Natural killer cell (primary cell): ENCODE results near the gene RND1. TPM values are rescaled to one million over a fixed set of nuclear protein-coding genes. Genes with fewer than 3 reads are reported as not detected.
"Not testable (repeated sequence)": the region's sequence is repeated elsewhere in the genome, so short reads cannot be mapped to it uniquely, and the experiment has no call there.

Experiments used
- ATAC-seq, 3 donors: fragments of 150-1000 bp in 2 of 3; fragments of 200-7000 bp in 1 of 3; cut with Tn5 transposase; 1 replicate in 1 of 3; 2 replicates in 2 of 3; pipeline ENCODE4 v1.10.0; 2021; ENCODE audit warnings: mild to moderate bottlenecking in 2 of 3, moderate library complexity in 2 of 3
- DNase-seq, 2 donors: peaks; one replicate each; pipeline versions ENCODE4 v3.0.0 to v3.0.0-alpha.2; 2013 to 2021; ENCODE audit warnings: mixed read lengths in 1 of 2
- H3K27ac ChIP-seq: one replicate; pipeline ENCODE4 v1.5.1; 2013; ENCODE audit warnings: mild to moderate bottlenecking, low read length
- H3K27me3 ChIP-seq: one replicate; pipeline ENCODE4 v1.6.1; 2013; ENCODE audit warnings: low read length; ENCODE audit not compliant: control insufficient read depth, insufficient read depth
- H3K36me3 ChIP-seq: one replicate; pipeline ENCODE4 v1.6.1; 2013; ENCODE audit warnings: low read length; ENCODE audit not compliant: control insufficient read depth, insufficient read depth
- H3K4me1 ChIP-seq: one replicate; pipeline ENCODE4 v1.6.1; 2013; ENCODE audit warnings: low read length; ENCODE audit not compliant: control insufficient read depth, insufficient read depth
- H3K4me3 ChIP-seq: one replicate; pipeline ENCODE4 v1.5.1; 2013; ENCODE audit warnings: low read length
- H3K9me3 ChIP-seq: one replicate; pipeline ENCODE4 v1.6.1; 2013; ENCODE audit warnings: low read length; ENCODE audit not compliant: control insufficient read depth, insufficient read depth
- H3K27ac Mint-ChIP-seq, 2 donors: one replicate each; pipeline ENCODE4 v1.8.0; 2022; ENCODE audit warnings: mild to moderate bottlenecking in 2 of 2, mixed read lengths in 2 of 2, moderate library complexity in 1 of 2
- H3K27me3 Mint-ChIP-seq, 2 donors: one replicate each; pipeline ENCODE4 v1.8.0; 2022; ENCODE audit warnings: low read depth in 2 of 2, mixed read lengths in 2 of 2
- H3K36me3 Mint-ChIP-seq: one replicate; pipeline ENCODE4 v1.8.0; 2022; ENCODE audit warnings: mixed read lengths
- H3K4me1 Mint-ChIP-seq, 2 donors: one replicate each; pipeline ENCODE4 v1.8.0; 2022; ENCODE audit warnings: mixed read lengths in 2 of 2
- H3K4me3 Mint-ChIP-seq: one replicate; pipeline ENCODE4 v1.8.0; 2022; ENCODE audit warnings: mild to moderate bottlenecking, moderate library complexity, mixed read lengths
- H3K9me3 Mint-ChIP-seq, 2 donors: one replicate each; pipeline ENCODE4 v1.8.0; 2022; ENCODE audit warnings: mixed read lengths in 2 of 2
- CTCF ChIP-seq: fragments of 200-600 bp; IDR thresholded peaks from one replicate; pipeline ENCODE4 v1.8.0; 2022; ENCODE audit warnings: antibody characterized with exemption
- WGBS: methylation state at CpG from one replicate; pipeline ENCODE4 v1.1.7; 2013; ENCODE audit warnings: missing lambda C conversion rate; ENCODE audit not compliant: insufficient coverage; 5-methylcytosine and 5-hydroxymethylcytosine counted together
- intact Hi-C: fragments of 100-400 bp; cut with micrococcal nuclease; formaldehyde crosslinking; loops from one replicate; pipeline ENCODE4 v1.14.2; 2022
- total RNA-seq, 4 donors: library from RNA; stranded (reverse); fragments of 120-200 nt in 1 of 4; gene quantifications; one replicate each; pipeline versions ENCODE4 v1.2.3 to v1.2.4, GENCODE V29; 2013 to 2022

Gene RND1
- 1 to 10 TPM; 1.7 to 6.8 (median 5.6) TPM for total RNA-seq
- total RNA-seq (2013) = 0.68 TPM

DNA sequence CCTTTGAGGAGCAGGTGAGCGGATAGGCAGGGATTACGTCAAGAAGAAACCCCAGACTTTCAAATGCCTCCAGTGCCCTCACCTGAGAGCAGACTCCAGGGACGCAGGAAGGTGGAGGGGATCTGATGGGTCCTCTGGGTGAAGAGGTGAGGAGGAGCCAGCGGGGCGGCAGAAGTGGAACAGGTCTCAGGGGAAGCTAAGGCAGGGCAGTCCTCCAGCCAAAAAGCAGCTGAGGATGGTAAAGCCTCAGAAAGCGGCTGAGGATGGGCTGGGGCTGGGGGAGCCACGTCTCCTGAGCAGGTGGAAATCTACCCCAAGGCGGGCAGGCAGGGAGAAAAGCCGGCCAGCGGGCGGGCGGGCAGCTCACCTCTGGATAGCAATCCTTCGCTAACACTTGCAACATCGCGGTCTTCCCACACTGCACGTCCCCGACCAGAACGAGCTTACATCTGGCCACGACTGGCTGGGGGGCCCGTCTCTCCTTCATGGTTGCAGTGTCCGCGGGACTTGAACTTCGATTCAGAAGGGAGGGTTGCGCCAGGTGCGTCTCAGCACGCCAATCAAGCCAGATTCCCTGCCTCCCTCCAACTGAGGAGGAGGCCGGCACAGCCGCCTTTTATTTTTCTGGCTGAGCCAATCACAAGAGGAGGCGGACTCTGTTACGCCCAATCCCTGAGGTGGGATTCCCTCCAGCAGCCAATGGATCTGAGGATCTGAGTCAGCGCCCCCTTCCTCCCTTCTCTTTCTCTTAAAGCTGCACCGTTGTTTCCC lies at the start of gene RND1:
RND1 (minus strand) TSS at position 590 of the 771 bp plus-strand sequence; CDS start at position 487, 103 bp downstream.
- no peaks in the 10 kb centered on the region for H3K36me3 Mint-ChIP-seq
- H3K27me3 Mint-ChIP-seq = peaks cover 32 to 45% of the 10 kb centered on the region in 2 donors
- H3K27me3 ChIP-seq = peaks cover 22% of the 10 kb centered on the region
- no peaks in the 10 kb centered on the region for H3K9me3 Mint-ChIP-seq
- no peaks in the 10 kb centered on the region for H3K9me3 ChIP-seq
- ATAC-seq (peak; percentile 94 to 97 (median 95)), DNase-seq (peak; percentile 70 to 95)
- H3K4me3 Mint-ChIP-seq = peak within 1 kb of the TSS; percentile 96
- peaks cover 17 to 24% of the 10 kb centered on the region in 2 donors for H3K4me1 Mint-ChIP-seq
- H3K36me3 ChIP-seq = no peaks in the 10 kb centered on the region
- H3K27ac Mint-ChIP-seq = peak within 1 kb of the TSS; percentile 80
- peak within 1 kb of the TSS; percentile 60 for H3K4me3 ChIP-seq
- no peak for TF ChIP-seq CTCF
- peaks cover 24% of the 10 kb centered on the region for H3K4me1 ChIP-seq
- H3K27ac ChIP-seq = peak within 1 kb of the TSS; percentile 39
- intact Hi-C loops = loop anchor here (2.0 kb wide), 2 partner anchors 13 to 67 kb away; partner anchors contain the start of gene DDX23
- WGBS = 3% methylated on average over 32 of the region's 32 CpGs

GRCh38 chr12:48910196-48910595 lies 44.5 kb upstream of the RND1 start:
- ATAC-seq = no peak
- intact Hi-C loops = no loop called here
- DNase-seq = no peak
- no peaks in the 10 kb centered on the region for H3K4me1 ChIP-seq
- Mint-ChIP-seq H3K27ac (no peak overlapping the region), H3K4me3 (no peak overlapping the region), H3K9me3 (no peaks in the 10 kb centered on the region), H3K27me3 (no peaks in the 10 kb centered on the region), H3K4me1 (no peaks in the 10 kb centered on the region), H3K36me3 (no peaks in the 10 kb centered on the region)
- H3K9me3 ChIP-seq = no peaks in the 10 kb centered on the region
- no peaks in the 10 kb centered on the region for H3K27me3 ChIP-seq
- no peak for TF ChIP-seq CTCF
- H3K4me3 ChIP-seq = no peak overlapping the region
- H3K27ac ChIP-seq = no peak overlapping the region
- no peaks in the 10 kb centered on the region for H3K36me3 ChIP-seq

DNA sequence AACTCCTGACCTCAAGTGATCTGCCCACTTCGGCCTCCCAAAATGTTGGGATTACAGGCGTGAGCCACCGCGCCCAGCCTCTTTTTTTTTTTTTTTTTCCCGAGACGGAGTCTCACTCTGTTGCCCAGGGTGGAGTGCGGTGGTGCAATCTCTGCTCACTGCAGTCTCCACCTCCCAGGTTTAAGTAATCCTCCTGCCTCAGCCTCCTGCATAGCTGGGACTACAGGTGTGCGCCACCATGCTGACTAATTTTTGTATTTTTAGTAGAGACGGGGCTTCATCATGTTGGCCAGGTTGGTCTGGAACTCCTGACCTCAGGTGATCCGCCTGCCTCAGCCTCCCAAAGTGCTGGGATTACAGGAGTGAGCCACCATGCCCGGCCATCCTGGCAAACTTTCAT lies 44.0 kb upstream of the RND1 start:
- H3K36me3 Mint-ChIP-seq, H3K4me3 Mint-ChIP-seq, intact Hi-C loops, H3K27me3 Mint-ChIP-seq, H3K36me3 ChIP-seq, H3K9me3 Mint-ChIP-seq, H3K4me1 ChIP-seq, H3K4me3 ChIP-seq, DNase-seq, H3K9me3 ChIP-seq, H3K27ac ChIP-seq, H3K27ac Mint-ChIP-seq, H3K27me3 ChIP-seq, H3K4me1 Mint-ChIP-seq, ATAC-seq: not testable (repeated sequence)
- 87% methylated on average over 10 of the region's 11 CpGs for WGBS

GRCh38 chr12:48907245-48907644 lies 41.6 kb upstream of the RND1 start:
- Histone ChIP-seq H3K4me3 (no peak overlapping the region), H3K36me3 (no peaks in the 10 kb centered on the region), H3K4me1 (peaks cover 14% of the 10 kb centered on the region), H3K27me3 (no peaks in the 10 kb centered on the region), H3K9me3 (no peaks in the 10 kb centered on the region), H3K27ac (no peak overlapping the region)
- H3K27ac Mint-ChIP-seq = peak overlapping the region in 1 of 2 donors; percentile 6
- H3K4me1 Mint-ChIP-seq = peaks cover 6 to 11% of the 10 kb centered on the region in 2 donors
- no peak overlapping the region for H3K4me3 Mint-ChIP-seq
- ATAC-seq (no peak), DNase-seq (no peak)
- no peaks in the 10 kb centered on the region for H3K27me3 Mint-ChIP-seq
- WGBS = 61% methylated on average over 3 of the region's 3 CpGs
- H3K36me3 Mint-ChIP-seq = no peaks in the 10 kb centered on the region
- no peak for TF ChIP-seq CTCF
- H3K9me3 Mint-ChIP-seq = no peaks in the 10 kb centered on the region
- intact Hi-C loops = no loop called here
